GM12892 (cell line): Measurements from ENCODE around the gene ARHGAP31.

Source experiments
- POLR2A ChIP-seq: IDR thresholded peaks from 2 replicates; pipeline ENCODE4 v1.6.1; 2011; ENCODE audit warnings: low read depth, low read length, control low read depth
- TAF1 ChIP-seq: IDR thresholded peaks from 2 replicates; pipeline ENCODE4 v1.6.1; 2011; ENCODE audit warnings: low read depth, mild to moderate bottlenecking, control low read depth, low read length, borderline replicate concordance

- TF ChIP-seq TAF1 (no peak), POLR2A (no peak)
These were observed 88.0 kb downstream of the ARHGAP31 start for GRCh38 chr3:119382134-119382533.
